Measurements from ENCODE around the gene APOL2.
A peak's percentile ranks its signal among the peaks of the same experiment; 100 is the strongest.

APOL2 gene

GRCh38 chr22:36196254-36197064, 42.9 kb downstream of the APOL2 start:
- Histone ChIP-seq H3K27ac (no peak overlapping the region), H3K9me3 (no peaks in the 10 kb centered on the region), H3K36me3 (no peaks in the 10 kb centered on the region), H3K4me1 (ENCODE audit: control insufficient read depth in 1 of 2, insufficient read depth in 1 of 2, low read depth in 1 of 2, low read length in 1 of 2) (no peaks in the 10 kb centered on the region), H3K4me3 (ENCODE audit: low read depth in 1 of 2, low read length in 1 of 2) (no peak overlapping the region), H3K27me3 (peaks cover 30% of the 10 kb centered on the region)
- no peak for TF ChIP-seq CTCF (IDR thresholded peaks at IDR 0.05)

- Histone ChIP-seq H3K36me3 (no peaks in the 10 kb centered on the region), H3K27me3 (peaks cover 30% of the 10 kb centered on the region), H3K4me1 (ENCODE audit: control insufficient read depth in 1 of 2, insufficient read depth in 1 of 2, low read depth in 1 of 2, low read length in 1 of 2) (no peaks in the 10 kb centered on the region), H3K4me3 (ENCODE audit: low read depth in 1 of 2, low read length in 1 of 2) (no peak overlapping the region), H3K9me3 (no peaks in the 10 kb centered on the region), H3K27ac (no peak overlapping the region)
- TF ChIP-seq CTCF (IDR thresholded peaks at IDR 0.05) = peak; percentile 62
These were observed 44.4 kb downstream of the APOL2 start for GRCh38 chr22:36194971-36195370.

- Histone ChIP-seq H3K27ac (no peak overlapping the region), H3K36me3 (no peaks in the 10 kb centered on the region), H3K27me3 (peaks cover 30% of the 10 kb centered on the region), H3K9me3 (no peaks in the 10 kb centered on the region), H3K4me3 (ENCODE audit: low read depth in 1 of 2, low read length in 1 of 2) (no peak overlapping the region), H3K4me1 (ENCODE audit: control insufficient read depth in 1 of 2, insufficient read depth in 1 of 2, low read depth in 1 of 2, low read length in 1 of 2) (no peaks in the 10 kb centered on the region)
- no peak for TF ChIP-seq CTCF (IDR thresholded peaks at IDR 0.05)
These were observed 44.9 kb downstream of the APOL2 start for GRCh38 chr22:36194385-36194784.

- no peak overlapping the region for H3K27ac ChIP-seq
- H3K4me3 ChIP-seq (ENCODE audit: low read depth in 1 of 2, low read length in 1 of 2) = no peak overlapping the region
- H3K4me1 ChIP-seq (ENCODE audit: control insufficient read depth in 1 of 2, insufficient read depth in 1 of 2, low read depth in 1 of 2, low read length in 1 of 2) = no peaks in the 10 kb centered on the region
- H3K27me3 ChIP-seq = peaks cover 27% of the 10 kb centered on the region
- H3K9me3 ChIP-seq = no peaks in the 10 kb centered on the region
- no peak for TF ChIP-seq CTCF (IDR thresholded peaks at IDR 0.05)
- H3K36me3 ChIP-seq = no peaks in the 10 kb centered on the region
These were observed 45.8 kb downstream of the APOL2 start for GRCh38 chr22:36193577-36193976.

- H3K27me3 ChIP-seq = peaks cover 23% of the 10 kb centered on the region
- H3K4me3 ChIP-seq (ENCODE audit: low read depth in 1 of 2, low read length in 1 of 2) = no peak overlapping the region
- no peaks in the 10 kb centered on the region for H3K9me3 ChIP-seq
- TF ChIP-seq CTCF (IDR thresholded peaks at IDR 0.05) = no peak
- no peaks in the 10 kb centered on the region for H3K36me3 ChIP-seq
- no peak overlapping the region for H3K27ac ChIP-seq
- no peaks in the 10 kb centered on the region for H3K4me1 ChIP-seq (ENCODE audit: control insufficient read depth in 1 of 2, insufficient read depth in 1 of 2, low read depth in 1 of 2, low read length in 1 of 2)
These were observed 46.2 kb downstream of the APOL2 start for GRCh38 chr22:36193171-36193570.

All from neutrophil (primary cell).